Measurements from ENCODE around the gene COL17A1. TPM values are rescaled to one million over a fixed set of nuclear protein-coding genes. Genes with fewer than 3 reads are reported as not detected.

Gene COL17A1
- total and polyA plus RNA-seq, 9 of the 15 experiments (the other 6 are each of a cell fraction or from before 2014, with no cell fraction given), result not detected

DNA sequence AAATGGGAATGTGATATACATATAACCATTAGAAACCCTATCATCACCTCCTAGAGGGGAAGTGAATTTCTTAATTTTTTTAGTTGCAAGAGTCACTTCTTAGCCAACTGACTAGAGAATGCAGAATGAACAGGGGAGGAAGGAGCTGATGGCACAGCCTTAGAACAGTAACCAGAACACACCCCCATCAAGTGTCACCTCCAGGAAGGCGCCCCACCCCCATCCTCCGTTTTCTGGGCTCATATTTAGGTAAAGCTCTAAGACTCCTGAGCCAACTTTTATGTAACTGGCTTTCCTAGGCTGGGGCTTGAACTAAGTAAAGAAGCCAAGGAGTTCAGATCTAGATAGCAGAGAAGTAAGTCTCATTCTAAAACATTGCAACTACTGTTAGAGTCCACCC, 54.0 kb downstream of the COL17A1 start (continued):
- TF ChIP-seq, protein P1, sequence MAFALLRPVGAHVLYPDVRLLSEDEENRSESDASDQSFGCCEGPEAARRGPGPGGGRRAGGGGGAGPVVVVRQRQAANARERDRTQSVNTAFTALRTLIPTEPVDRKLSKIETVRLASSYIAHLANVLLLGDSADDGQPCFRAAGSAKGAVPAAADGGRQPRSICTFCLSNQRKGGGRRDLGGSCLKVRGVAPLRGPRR (CRISPR knock-in tag; IDR thresholded peaks at IDR 0.05), result no peak
- TF ChIP-seq ZNF41 (CRISPR knock-in tag; conservative IDR thresholded peaks at IDR 0.05) (no peak), SREBF2 (CRISPR knock-in tag; IDR thresholded peaks at IDR 0.05) (no peak)
- TF ChIP-seq, protein P2, sequence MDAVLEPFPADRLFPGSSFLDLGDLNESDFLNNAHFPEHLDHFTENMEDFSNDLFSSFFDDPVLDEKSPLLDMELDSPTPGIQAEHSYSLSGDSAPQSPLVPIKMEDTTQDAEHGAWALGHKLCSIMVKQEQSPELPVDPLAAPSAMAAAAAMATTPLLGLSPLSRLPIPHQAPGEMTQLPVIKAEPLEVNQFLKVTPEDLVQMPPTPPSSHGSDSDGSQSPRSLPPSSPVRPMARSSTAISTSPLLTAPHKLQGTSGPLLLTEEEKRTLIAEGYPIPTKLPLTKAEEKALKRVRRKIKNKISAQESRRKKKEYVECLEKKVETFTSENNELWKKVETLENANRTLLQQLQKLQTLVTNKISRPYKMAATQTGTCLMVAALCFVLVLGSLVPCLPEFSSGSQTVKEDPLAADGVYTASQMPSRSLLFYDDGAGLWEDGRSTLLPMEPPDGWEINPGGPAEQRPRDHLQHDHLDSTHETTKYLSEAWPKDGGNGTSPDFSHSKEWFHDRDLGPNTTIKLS (IDR thresholded peaks at IDR 0.05; ENCODE audit: borderline replicate concordance, low read depth), result no peak

DNA sequence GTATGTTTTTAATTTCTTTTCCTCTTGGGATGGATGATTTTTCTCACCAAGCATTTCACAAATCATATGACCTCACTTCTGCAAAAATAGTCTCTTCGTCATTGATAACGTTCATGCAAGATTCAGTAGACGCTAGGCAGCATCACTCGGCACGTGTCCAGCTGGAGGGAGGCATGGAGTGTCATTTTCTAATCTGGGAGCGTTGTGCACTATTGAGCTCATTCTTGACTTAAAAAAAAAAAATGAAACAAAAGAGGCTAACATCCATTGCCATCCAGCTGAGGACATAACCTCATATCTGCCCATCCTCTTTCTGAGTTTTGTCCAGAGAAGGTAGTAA, 56.2 kb downstream of the COL17A1 start:
- intact Hi-C loops (cut with micrococcal nuclease), result no loop called here
- H3K36me3 ChIP-seq (ENCODE audit: control insufficient read depth, insufficient read depth, low read length), result peaks cover 43% of the 10 kb centered on the region; the same call in 2 of the 3 replicates
- ChIA-PET POLR2A (interaction anchor here (0.6 kb wide), 1 partner anchor 1740 kb away, joined by 3 read pairs; no protein-coding TSS in a partner anchor), CTCF (ENCODE audit: low intra/inter-chr PET ratio) (no interaction called here)
- WGBS (ENCODE audit: insufficient coverage, low coverage, missing lambda C conversion rate), result 89% methylated on average over 6 of the region's 6 CpGs
- in situ Hi-C loops (cut with MboI), result no loop called here
- no peak overlapping the region for H3K27ac ChIP-seq (ENCODE audit: extremely low read depth, low read depth, low read length)
- H3K4me1 ChIP-seq (replicated peaks in 1 of 2; ENCODE audit: control insufficient read depth in 2 of 2, insufficient read depth in 2 of 2, low read length in 2 of 2), result no peaks in the 10 kb centered on the region; a peak in 1 of 5 replicates
- TF ChIP-seq ZNF561 (CRISPR knock-in tag; conservative IDR thresholded peaks at IDR 0.05) (no peak), XRCC4 (IDR thresholded peaks at IDR 0.05; ENCODE audit: extremely low read depth, insufficient read depth, insufficient read length) (no peak), SOX6 (IDR thresholded peaks at IDR 0.05) (no peak), SMAD2 (IDR thresholded peaks at IDR 0.05; ENCODE audit: low read depth, low read length) (no peak), SPI1 (IDR thresholded peaks at IDR 0.05; ENCODE audit: borderline replicate concordance, low read depth, low read length) (no peak), ZFPM2 (CRISPR knock-in tag; IDR thresholded peaks at IDR 0.05) (no peak), ZEB2 (IDR thresholded peaks at IDR 0.05) (no peak), RFX1 (IDR thresholded peaks at IDR 0.05) (no peak), ZKSCAN8 (CRISPR knock-in tag; IDR thresholded peaks at IDR 0.05) (no peak)
- TF ChIP-seq, protein P3, sequence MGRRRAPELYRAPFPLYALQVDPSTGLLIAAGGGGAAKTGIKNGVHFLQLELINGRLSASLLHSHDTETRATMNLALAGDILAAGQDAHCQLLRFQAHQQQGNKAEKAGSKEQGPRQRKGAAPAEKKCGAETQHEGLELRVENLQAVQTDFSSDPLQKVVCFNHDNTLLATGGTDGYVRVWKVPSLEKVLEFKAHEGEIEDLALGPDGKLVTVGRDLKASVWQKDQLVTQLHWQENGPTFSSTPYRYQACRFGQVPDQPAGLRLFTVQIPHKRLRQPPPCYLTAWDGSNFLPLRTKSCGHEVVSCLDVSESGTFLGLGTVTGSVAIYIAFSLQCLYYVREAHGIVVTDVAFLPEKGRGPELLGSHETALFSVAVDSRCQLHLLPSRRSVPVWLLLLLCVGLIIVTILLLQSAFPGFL (CRISPR knock-in tag; IDR thresholded peaks at IDR 0.05), result no peak
- TF ChIP-seq, protein P4, sequence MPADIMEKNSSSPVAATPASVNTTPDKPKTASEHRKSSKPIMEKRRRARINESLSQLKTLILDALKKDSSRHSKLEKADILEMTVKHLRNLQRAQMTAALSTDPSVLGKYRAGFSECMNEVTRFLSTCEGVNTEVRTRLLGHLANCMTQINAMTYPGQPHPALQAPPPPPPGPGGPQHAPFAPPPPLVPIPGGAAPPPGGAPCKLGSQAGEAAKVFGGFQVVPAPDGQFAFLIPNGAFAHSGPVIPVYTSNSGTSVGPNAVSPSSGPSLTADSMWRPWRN (IDR thresholded peaks at IDR 0.05; ENCODE audit: low read depth), result no peak
- TF ChIP-seq, protein P5, sequence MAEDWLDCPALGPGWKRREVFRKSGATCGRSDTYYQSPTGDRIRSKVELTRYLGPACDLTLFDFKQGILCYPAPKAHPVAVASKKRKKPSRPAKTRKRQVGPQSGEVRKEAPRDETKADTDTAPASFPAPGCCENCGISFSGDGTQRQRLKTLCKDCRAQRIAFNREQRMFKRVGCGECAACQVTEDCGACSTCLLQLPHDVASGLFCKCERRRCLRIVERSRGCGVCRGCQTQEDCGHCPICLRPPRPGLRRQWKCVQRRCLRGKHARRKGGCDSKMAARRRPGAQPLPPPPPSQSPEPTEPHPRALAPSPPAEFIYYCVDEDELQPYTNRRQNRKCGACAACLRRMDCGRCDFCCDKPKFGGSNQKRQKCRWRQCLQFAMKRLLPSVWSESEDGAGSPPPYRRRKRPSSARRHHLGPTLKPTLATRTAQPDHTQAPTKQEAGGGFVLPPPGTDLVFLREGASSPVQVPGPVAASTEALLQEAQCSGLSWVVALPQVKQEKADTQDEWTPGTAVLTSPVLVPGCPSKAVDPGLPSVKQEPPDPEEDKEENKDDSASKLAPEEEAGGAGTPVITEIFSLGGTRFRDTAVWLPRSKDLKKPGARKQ (CRISPR knock-in tag; IDR thresholded peaks at IDR 0.05), result no peak
- H2AFZ ChIP-seq (ENCODE audit: low read depth, low read length), result no peak overlapping the region
- no peak for FAIRE-seq
- no peak for DNase-seq (ENCODE audit: extremely low read depth in 1 of 4, low spot score in 3 of 4)
- no peaks in the 10 kb centered on the region for H3K27me3 ChIP-seq (ENCODE audit: control insufficient read depth in 2 of 2, insufficient read depth in 2 of 2, low read length in 2 of 2)
- no peaks in the 10 kb centered on the region for H3K79me2 ChIP-seq (ENCODE audit: control insufficient read depth, insufficient read depth, low read length)
- BruUV-seq (replicated peaks), result no TSS peak
- no peak overlapping the region for H3K4me2 ChIP-seq (ENCODE audit: insufficient read depth, low read length)
- no peaks in the 10 kb centered on the region for H3K9me3 ChIP-seq (replicated peaks; ENCODE audit: control insufficient read depth, insufficient read depth, low read depth, low read length)
- no peak overlapping the region for H3K4me3 ChIP-seq
- no peak for ATAC-seq
- no peak overlapping the region for H3K9ac ChIP-seq (ENCODE audit: insufficient read depth in 1 of 2, low read depth in 2 of 2, low read length in 2 of 2)
- H4K20me1 ChIP-seq (replicated peaks; ENCODE audit: control insufficient read depth, insufficient read depth, low read length), result no peaks in the 10 kb centered on the region; the same call in 1 of the 2 replicates
- H3K9me1 ChIP-seq (ENCODE audit: control insufficient read depth, insufficient read depth, low read length), result no peaks in the 10 kb centered on the region
